K562 (cell line): Measurements from ENCODE around the gene PCP2. TPM values are rescaled to one million over a fixed set of nuclear protein-coding genes. Genes with fewer than 3 reads are reported as not detected.

ENCODE experiments used
- ATAC-seq: fragments of 200-7000 bp; cut with Tn5 transposase; 3 replicates; pipeline ENCODE4 v1.9.1; 2020; ENCODE audit warnings: moderate library complexity
- BruUV-seq: library from RNA; stranded (reverse); fragments of 400-500 nt; replicated peaks from 2 replicates; lab custom pipeline; 2021; lab: Mats Ljungman, UMichigan
- CTCF ChIA-PET: fragments of 300-600 bp; formaldehyde crosslinking; extraction: SDS; loops from one replicate; lab custom pipeline; 2021; ENCODE audit warnings: low intra/inter-chr PET ratio; lab: Yijun Ruan, JAX
- POLR2A ChIA-PET: fragments of 300-600, 350-650 bp; sonication (Branson Sonifier 250); formaldehyde crosslinking; extraction: SDS; loops from one replicate; lab custom pipeline; 2021; ENCODE audit warnings: antibody characterized with exemption, inconsistent platforms; lab: Yijun Ruan, JAX
- DNase-seq, 4 experiments: peaks; one replicate each; pipeline versions ENCODE4 v3.0.0 to v3.0.0-alpha.2; 2011 to 2018; ENCODE audit warnings: low spot score in 3 of 4, mixed read lengths in 3 of 4; ENCODE audit errors: extremely low read depth in 1 of 4
- FAIRE-seq: peaks from 2 replicates; lab custom pipeline; 2011; peaks lifted over from hg19 to GRCh38; lab: Jason Lieb, UNC
- H2AFZ ChIP-seq: 2 replicates; pipeline ENCODE4 v1.6.0; 2011; ENCODE audit warnings: low read depth, low read length, control low read depth, inconsistent platforms
- H3K27ac ChIP-seq: fragments of 200-600 bp; 3 replicates; pipeline ENCODE4 v1.8.0; 2011; ENCODE audit warnings: low read depth, mild to moderate bottlenecking, control low read depth, inconsistent platforms, low read length, moderate library complexity, mixed read lengths; ENCODE audit errors: extremely low read depth
- H3K27me3 ChIP-seq, 2 experiments: fragments of 300-600 bp in 1 of 2; 2 replicates in 1 of 2; 3 replicates in 1 of 2; pipeline versions ENCODE4 v1.6.0 to v1.8.0; 2011; ENCODE audit warnings: inconsistent platforms in 2 of 2, low read length in 2 of 2, mild to moderate bottlenecking in 1 of 2, mixed read lengths in 1 of 2, moderate library complexity in 1 of 2; ENCODE audit not compliant: control insufficient read depth in 2 of 2, insufficient read depth in 2 of 2
- H3K36me3 ChIP-seq: fragments of 300-600 bp; 3 replicates; pipeline ENCODE4 v1.8.0; 2011; ENCODE audit warnings: mild to moderate bottlenecking, low read length, inconsistent platforms; ENCODE audit not compliant: control insufficient read depth, insufficient read depth
- H3K4me1 ChIP-seq, 2 experiments: fragments of 200-600 bp in 1 of 2; replicated peaks in 1 of 2; 2 replicates in 1 of 2; 3 replicates in 1 of 2; pipeline versions ENCODE4 v1.5.1 to v1.8.0; 2011; ENCODE audit warnings: inconsistent platforms in 2 of 2, low read length in 2 of 2, mild to moderate bottlenecking in 1 of 2, mixed read lengths in 1 of 2, moderate library complexity in 1 of 2; ENCODE audit not compliant: control insufficient read depth in 2 of 2, insufficient read depth in 2 of 2
- H3K4me2 ChIP-seq: 2 replicates; pipeline ENCODE4 v1.6.1; 2011; ENCODE audit warnings: low read length, control low read depth, inconsistent platforms, mixed read lengths; ENCODE audit not compliant: insufficient read depth
- H3K4me3 ChIP-seq: fragments of 200-600 bp; sonication (generic), shearing (Covaris generic); 2 replicates; pipeline ENCODE4 v1.5.1; 2016; ENCODE audit warnings: control low read depth, inconsistent platforms
- H3K79me2 ChIP-seq: fragments of 200-600 bp; 3 replicates; pipeline ENCODE4 v1.8.0; 2011; ENCODE audit warnings: low read length, inconsistent platforms; ENCODE audit not compliant: control insufficient read depth, insufficient read depth
- H3K9ac ChIP-seq, 2 experiments: 2 replicates each; pipeline versions ENCODE4 v1.6.0 to v1.6.1; 2011; ENCODE audit warnings: low read depth in 2 of 2, low read length in 2 of 2, control low read depth in 1 of 2, inconsistent platforms in 1 of 2, mild to moderate bottlenecking in 1 of 2, mixed read lengths in 1 of 2; ENCODE audit not compliant: insufficient read depth in 1 of 2
- H3K9me1 ChIP-seq: one replicate; pipeline ENCODE4 v1.6.0; 2011; ENCODE audit warnings: inconsistent platforms, mild to moderate bottlenecking, low read length, moderate library complexity; ENCODE audit not compliant: control insufficient read depth, insufficient read depth
- H3K9me3 ChIP-seq: replicated peaks from 2 replicates; pipeline ENCODE4 v1.5.1; 2011; ENCODE audit warnings: low read depth, low read length, inconsistent platforms; ENCODE audit not compliant: control insufficient read depth, insufficient read depth
- H4K20me1 ChIP-seq: replicated peaks from 2 replicates; pipeline ENCODE4 v1.6.1; 2011; ENCODE audit warnings: low read length, inconsistent platforms, mixed read lengths; ENCODE audit not compliant: control insufficient read depth, insufficient read depth
- CBX2 ChIP-seq: fragments of 200-600 bp; sonication (generic); IDR thresholded peaks from one replicate; pipeline ENCODE4 v1.6.1; 2012; ENCODE audit warnings: mild to moderate bottlenecking, low read length, inconsistent platforms; ENCODE audit not compliant: insufficient read depth, poor library complexity, severe bottlenecking
- DMBX1 ChIP-seq: fragments of 250-450 bp; sonication (Bioruptor Pico); IDR thresholded peaks from 2 replicates; pipeline ENCODE4 v1.8.0; 2022; ENCODE audit warnings: inconsistent platforms, mild to moderate bottlenecking, moderate library complexity, borderline replicate concordance
- MAZ ChIP-seq, 2 experiments: fragments of 450-650 bp in 1 of 2; sonication (generic) in 1 of 2; formaldehyde crosslinking; IDR thresholded peaks in 1 of 2; conservative IDR thresholded peaks in 1 of 2; 2 replicates each; pipeline versions ENCODE4 v1.4.0 to v1.5.0; 2020; ENCODE audit warnings: mild to moderate bottlenecking in 1 of 2, missing genetic modification reagents in 1 of 2
- NFIC ChIP-seq: fragments of 450-650 bp; IDR thresholded peaks from 2 replicates; pipeline ENCODE4 v1.6.1; 2017; ENCODE audit warnings: mild to moderate bottlenecking, inconsistent platforms
- NR3C1 ChIP-seq: sonication (generic); formaldehyde crosslinking; IDR thresholded peaks from 2 replicates; pipeline ENCODE4 v1.8.1; 2022; ENCODE audit warnings: missing genetic modification reagents
- WGBS: fragments of 100-300 bp; shearing (Covaris generic); methylation state at CpG from one replicate; pipeline ENCODE4 v1.1.6; 2016; ENCODE audit warnings: low coverage, mixed read lengths; ENCODE audit not compliant: insufficient coverage; ENCODE audit errors: missing lambda C conversion rate; 5-methylcytosine and 5-hydroxymethylcytosine counted together
- in situ Hi-C: fragments of 300-500 bp; cut with MboI; formaldehyde crosslinking; loops from 4 replicates; pipeline ENCODE4 v1.15.0; 2018; ENCODE audit warnings: inconsistent platforms, mixed read lengths
- intact Hi-C: fragments of 100-400 bp; cut with micrococcal nuclease; formaldehyde crosslinking; loops from 2 replicates; pipeline ENCODE4 v1.14.2; 2022
- polyA plus RNA-seq, 8 experiments: library from polyadenylated mRNA; depleted of rRNA in 4 of 8; stranded (reverse) in 5 of 8; unstranded in 3 of 8; fragments of >200 nt; fragmentation: Nextera tagmentation in 2 of 8; fragmentation: Illumina TruSeq in 1 of 8; extraction: Ambion mirVana in 2 of 8; extraction: Trizol in 1 of 8; gene quantifications; 2 replicates each; pipeline versions ENCODE4 v1.2.1 to v1.2.3, GENCODE V29; 2011 to 2014; ENCODE audit warnings: inconsistent platforms in 1 of 8, missing spikeins in 1 of 8
- total RNA-seq, 7 experiments: library from RNA; depleted of rRNA in 6 of 7; stranded (reverse); fragments of >200 nt in 6 of 7; fragmentation: Illumina TruSeq in 2 of 7; extraction: Trizol in 2 of 7; gene quantifications; 2 replicates each; pipeline versions ENCODE4 v1.2.1 to v1.2.3, GENCODE V29; 2011 to 2021; ENCODE audit warnings: low replicate concordance in 1 of 7
- TF ChIP-seq, protein P1 (sequence below), 2 experiments: fragments of 450-650 bp; IDR thresholded peaks; 2 replicates each; pipeline ENCODE4 v1.6.1; 2016; ENCODE audit warnings: mild to moderate bottlenecking in 2 of 2, borderline replicate concordance in 1 of 2, low read depth in 1 of 2, moderate library complexity in 1 of 2

The PCP2 gene
- total and polyA plus RNA-seq, 9 of the 15 experiments (the other 6 are each of a cell fraction or from before 2014, with no cell fraction given): 0.17 to 1.3 (median 0.49) TPM; not detected in 3

- TF ChIP-seq MAZ (CRISPR knock-in tag; conservative IDR thresholded peaks at IDR 0.05 in 1 of 2, IDR thresholded peaks at IDR 0.05 in 1 of 2) (peak in 1 of 2 experiments; percentile 25; a peak in 1 of 4 replicates), NR3C1 (CRISPR knock-in tag) (0 out of 2 replicates have a peak, but pooled peaks have one; percentile 7), CBX2 (no peak), DMBX1 (CRISPR knock-in tag) (no peak)
Observed at GRCh38 chr19:7681340-7682174, 48.0 kb upstream of the PCP2 start (continued).

DNA sequence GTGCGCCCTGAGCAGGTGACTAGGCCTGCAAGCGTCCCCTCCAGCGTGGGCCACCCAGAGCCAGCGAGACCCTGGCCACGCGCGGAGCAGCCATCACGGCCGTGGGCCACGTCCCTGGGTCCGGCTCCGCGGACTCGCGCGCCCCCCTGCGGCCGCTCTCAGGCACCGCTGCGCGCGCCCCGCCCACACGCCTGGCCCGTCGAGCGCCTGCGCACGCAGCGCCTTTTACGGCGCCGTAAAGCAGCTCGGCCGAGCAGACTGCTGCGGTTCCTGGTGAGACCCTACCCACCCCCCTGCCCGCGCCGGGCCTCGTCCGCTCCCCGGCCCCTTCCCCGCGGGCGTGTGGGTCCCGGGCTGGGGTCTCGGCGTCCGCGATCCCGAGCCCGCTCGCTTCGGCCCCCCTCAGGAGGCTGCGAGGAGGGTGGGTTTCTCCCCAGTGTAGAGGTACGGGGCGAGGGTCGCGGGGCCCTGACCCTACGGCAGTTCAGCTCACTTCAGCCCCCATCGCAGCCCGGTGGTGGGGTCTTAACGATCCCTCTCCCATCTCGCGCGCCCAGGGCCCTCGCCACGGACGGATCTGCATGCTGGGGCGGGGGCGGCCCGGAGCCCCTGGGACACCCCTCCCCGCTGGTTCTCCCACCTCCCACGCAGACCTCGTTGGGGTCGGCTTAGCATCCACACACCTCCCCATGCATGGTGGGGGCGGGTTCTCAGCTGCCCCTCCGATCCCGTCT is 47.3 kb upstream of the PCP2 start, which contains the start of gene TRAPPC5:
TSS of gene TRAPPC5 (plus strand) at position 228 of the 734 bp plus-strand sequence. CDS start 1,421 bp downstream, outside the sequence.
- peak within 1 kb of the TSS; percentile 79 for H3K27ac ChIP-seq
- WGBS: 2% methylated on average over 30 of the region's 79 CpGs
- intact Hi-C loops: loop anchor here (2.0 to 10.0 kb wide), 4 partner anchors 28 to 326 kb away; no protein-coding TSS in a partner anchor
- H3K9ac ChIP-seq: peak within 1 kb of the TSS; percentile 86 to 95
- no peaks in the 10 kb centered on the region for H4K20me1 ChIP-seq
- no TSS peak for BruUV-seq
- H3K9me1 ChIP-seq: peaks cover 3% of the 10 kb centered on the region
- POLR2A ChIA-PET: interaction anchor here (0.6 to 1.1 kb wide), 4 partner anchors 12 to 326 kb away, joined by 3 read pairs; no protein-coding TSS in a partner anchor
- FAIRE-seq (no peak), ATAC-seq (peak; percentile 86), DNase-seq (peak; percentile 89 to 96 (median 94))
- H3K9me3 ChIP-seq: no peaks in the 10 kb centered on the region
- H3K79me2 ChIP-seq: peaks cover 15% of the 10 kb centered on the region; the same call in 2 of the 3 replicates
- peak within 1 kb of the TSS; percentile 95 for H3K4me3 ChIP-seq
- H3K27me3 ChIP-seq: 0 out of 5 replicates have a peak, but pooled peaks cover 0 to 8% of the 10 kb centered on the region in 2 experiments
- in situ Hi-C loops: loop anchor here (5.0 to 10.0 kb wide), 2 partner anchors 113 to 326 kb away; no protein-coding TSS in a partner anchor
- H3K4me2 ChIP-seq: peak within 1 kb of the TSS; percentile 87
- H3K36me3 ChIP-seq: peaks cover 10% of the 10 kb centered on the region; the same call in 2 of the 3 replicates
- H3K4me1 ChIP-seq: peaks cover 10 to 26% of the 10 kb centered on the region in 2 experiments; a peak in 4 of 5 replicates
- CTCF ChIA-PET: interaction anchor here (0.5 to 2.6 kb wide), 5 partner anchors 113 to 337 kb away, joined by 3 to 28 read pairs (median 3); no protein-coding TSS in a partner anchor
- peak within 1 kb of the TSS; percentile 87 for H2AFZ ChIP-seq
- TF ChIP-seq NFIC: 0 out of 2 replicates have a peak, but pooled peaks have one; percentile 18
- TF ChIP-seq, protein P1, sequence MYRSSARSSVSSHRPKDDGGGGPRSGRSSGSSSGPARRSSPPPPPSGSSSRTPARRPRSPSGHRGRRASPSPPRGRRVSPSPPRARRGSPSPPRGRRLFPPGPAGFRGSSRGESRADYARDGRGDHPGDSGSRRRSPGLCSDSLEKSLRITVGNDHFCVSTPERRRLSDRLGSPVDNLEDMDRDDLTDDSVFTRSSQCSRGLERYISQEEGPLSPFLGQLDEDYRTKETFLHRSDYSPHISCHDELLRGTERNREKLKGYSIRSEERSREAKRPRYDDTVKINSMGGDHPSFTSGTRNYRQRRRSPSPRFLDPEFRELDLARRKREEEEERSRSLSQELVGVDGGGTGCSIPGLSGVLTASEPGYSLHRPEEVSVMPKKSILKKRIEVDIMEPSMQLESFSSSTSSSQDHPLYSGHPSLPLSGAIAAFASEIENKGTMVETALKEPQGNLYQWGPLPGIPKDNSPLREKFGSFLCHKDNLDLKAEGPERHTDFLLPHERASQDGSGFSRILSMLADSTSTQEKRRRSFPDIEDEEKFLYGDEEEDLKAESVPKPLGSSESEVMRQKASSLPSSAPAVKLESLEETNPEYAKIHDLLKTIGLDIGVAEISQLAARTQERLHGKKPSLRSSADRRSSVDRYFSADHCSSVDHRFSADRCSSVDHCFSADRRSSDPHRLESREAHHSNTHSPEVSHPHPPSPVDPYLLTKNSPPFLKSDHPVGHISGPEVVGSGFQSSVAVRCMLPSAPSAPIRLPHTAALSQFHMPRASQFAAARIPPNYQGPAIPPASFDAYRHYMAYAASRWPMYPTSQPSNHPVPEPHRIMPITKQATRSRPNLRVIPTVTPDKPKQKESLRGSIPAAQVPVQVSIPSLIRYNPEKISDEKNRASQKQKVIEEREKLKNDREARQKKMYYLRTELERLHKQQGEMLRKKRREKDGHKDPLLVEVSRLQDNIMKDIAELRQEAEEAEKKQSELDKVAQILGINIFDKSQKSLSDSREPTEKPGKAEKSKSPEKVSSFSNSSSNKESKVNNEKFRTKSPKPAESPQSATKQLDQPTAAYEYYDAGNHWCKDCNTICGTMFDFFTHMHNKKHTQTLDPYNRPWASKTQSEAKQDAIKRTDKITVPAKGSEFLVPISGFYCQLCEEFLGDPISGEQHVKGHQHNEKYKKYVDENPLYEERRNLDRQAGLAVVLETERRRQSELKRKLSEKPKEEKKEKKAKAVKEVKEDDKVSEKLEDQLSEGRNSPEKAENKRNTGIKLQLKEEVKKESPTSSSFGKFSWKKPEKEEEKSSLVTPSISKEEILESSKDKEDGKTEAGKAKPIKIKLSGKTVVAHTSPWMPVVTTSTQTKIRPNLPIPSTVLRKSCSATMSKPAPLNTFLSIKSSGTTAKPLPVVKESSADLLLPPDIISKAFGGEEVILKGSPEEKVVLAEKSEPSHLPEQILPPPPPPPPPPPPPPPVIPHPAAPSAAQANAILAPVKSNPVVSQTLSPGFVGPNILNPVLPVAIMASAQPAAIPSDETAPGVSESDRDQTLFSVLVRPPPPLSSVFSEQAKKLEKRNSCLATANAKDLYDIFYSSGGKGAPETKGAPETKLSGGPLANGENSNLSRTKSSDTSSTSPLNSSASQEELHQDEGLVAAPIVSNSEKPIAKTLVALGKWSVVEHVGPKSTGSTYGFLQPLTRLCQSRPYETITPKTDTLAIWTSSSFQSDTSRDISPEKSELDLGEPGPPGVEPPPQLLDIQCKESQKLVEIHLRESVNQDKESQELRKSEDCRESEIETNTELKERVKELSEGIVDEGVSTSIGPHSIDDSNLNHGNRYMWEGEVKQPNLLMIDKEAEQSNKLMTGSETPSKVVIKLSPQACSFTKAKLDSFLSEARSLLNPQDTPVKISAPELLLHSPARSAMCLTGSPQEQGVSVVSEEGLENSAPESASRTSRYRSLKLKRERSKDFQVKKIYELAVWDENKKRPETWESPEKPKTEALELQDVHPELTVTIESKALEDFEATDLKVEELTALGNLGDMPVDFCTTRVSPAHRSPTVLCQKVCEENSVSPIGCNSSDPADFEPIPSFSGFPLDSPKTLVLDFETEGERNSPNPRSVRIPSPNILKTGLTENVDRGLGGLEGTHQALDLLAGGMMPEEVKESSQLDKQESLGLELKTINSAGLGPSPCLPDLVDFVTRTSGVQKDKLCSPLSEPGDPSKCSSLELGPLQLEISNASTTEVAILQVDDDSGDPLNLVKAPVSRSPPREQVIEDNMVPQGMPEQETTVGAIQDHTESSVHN (IDR thresholded peaks at IDR 0.05; ENCODE audit: borderline replicate concordance in 1 of 2, low read depth in 1 of 2): no peak
